CD4-positive, alpha-beta T cell treated with Interferon alpha-2 for 1 hour (primary cell): ENCODE measurements around the gene VPREB3.

Experiments
- DNase-seq, 2 donors: peaks; one replicate each; pipeline ENCODE4 v3.0.0-alpha.2; 2020 to 2022

The VPREB3 gene

DNA sequence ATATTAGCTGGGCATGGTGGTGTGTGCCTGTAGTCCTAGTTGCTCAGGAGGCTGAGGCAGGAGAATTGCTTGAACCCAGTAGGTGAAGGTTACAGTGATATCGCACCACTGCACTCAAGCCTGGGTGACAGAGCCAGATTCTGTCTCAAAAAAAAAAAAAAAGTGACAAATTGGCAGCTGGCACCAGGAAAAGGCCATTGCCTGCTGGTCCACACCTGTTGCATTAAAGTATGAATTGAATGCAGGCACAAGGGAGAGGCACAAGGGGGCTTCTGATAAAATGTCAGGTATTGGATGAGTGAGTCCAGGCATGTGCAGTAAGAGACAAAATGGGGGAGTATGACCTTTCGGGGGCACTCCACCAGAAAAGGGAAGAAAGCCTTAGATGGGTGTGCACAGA is 31.5 kb downstream of the VPREB3 start:
- DNase-seq = no peak

DNA sequence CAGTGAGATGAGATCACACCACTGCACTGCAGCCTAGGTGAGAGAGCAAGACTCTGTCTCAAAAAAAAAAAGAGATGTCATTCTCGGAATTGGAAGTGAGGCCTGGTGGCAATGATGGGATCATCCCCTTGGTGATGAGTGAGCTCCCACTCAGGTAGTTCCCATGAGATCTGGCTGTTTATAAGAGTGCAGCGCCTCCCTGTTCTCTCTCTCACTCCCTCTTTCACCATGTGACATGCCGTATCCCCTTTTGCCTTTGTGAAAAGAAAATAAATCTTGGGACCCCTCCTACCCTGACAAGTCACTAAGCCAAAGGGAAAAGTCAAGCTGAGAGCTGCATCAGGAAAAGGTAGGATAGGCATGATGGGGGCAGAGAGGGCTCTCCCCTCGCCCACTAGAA is 32.1 kb downstream of the VPREB3 start:
- DNase-seq = no peak

DNA sequence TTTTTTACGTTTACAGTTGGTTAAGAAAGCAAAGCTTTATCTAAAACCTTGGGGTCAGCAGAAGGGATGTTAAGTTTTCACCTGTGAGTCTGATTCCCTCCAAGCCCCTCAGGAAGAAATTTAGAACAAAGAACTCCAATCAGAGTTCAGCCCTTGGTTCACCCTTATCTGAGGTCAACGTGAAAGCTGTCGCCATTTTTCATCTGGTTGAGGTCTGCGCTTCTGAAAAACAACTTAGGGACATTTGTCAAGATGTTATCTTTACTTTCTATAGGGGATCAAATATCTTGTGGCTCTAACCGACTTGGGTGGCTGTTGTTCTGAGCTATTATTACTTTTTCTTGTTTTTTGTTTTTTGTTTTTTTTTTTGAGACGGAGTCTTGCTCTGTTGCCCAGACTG is 33.4 kb downstream of the VPREB3 start:
- DNase-seq = no peak

GRCh38 chr22:23718371-23719165 is 35.7 kb downstream of the VPREB3 start:
- no peak for DNase-seq

DNA sequence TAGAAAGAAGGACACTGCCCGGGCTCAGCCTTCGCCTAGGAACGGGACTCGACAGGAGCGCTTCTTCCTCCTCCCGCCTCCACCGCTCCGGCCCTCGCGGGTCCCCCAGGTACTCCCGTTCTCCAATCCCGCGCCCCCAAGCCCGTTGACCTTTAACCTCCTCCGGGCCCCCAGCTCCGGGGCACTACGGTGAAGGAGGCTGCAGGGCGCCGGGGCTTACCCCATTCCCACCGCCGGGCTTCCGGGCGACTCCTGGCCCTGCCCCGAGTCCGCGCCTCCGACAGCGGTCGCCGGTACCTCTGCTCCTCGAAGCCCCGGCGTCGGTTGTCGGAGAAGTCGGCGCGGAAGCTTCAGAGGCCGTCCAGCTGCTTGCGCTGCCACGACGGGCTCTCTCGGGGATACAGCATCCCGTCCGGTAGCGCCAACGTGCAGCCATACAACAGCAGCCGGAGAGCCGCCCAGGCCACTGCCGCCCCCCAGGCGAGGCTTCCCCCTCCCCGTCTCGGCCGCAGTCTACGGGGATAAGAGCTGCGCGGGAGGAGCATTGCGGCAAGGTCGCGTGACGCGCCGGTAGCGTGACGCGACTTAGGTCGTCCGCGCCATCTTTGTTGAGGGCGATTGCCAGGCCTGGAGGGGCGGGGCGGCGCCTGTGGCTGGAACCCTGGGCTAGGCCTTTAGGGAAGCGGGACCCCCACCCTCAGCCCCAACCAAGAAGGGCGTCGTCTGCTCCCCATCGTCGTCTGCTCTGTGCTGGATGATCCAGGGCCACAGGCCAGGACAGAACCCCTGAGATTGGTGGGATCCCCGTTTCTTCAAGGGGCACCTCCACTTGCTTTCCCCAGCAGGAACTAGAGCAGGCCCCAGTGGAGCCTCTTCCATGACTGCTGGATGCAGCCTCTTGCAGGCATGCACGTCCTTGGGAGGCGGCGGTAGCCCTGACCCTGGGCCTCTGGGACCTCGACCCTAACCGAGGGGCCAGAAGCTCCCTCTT is 37.1 kb downstream of the VPREB3 start:
- DNase-seq = peak; percentile 84 to 86

DNA sequence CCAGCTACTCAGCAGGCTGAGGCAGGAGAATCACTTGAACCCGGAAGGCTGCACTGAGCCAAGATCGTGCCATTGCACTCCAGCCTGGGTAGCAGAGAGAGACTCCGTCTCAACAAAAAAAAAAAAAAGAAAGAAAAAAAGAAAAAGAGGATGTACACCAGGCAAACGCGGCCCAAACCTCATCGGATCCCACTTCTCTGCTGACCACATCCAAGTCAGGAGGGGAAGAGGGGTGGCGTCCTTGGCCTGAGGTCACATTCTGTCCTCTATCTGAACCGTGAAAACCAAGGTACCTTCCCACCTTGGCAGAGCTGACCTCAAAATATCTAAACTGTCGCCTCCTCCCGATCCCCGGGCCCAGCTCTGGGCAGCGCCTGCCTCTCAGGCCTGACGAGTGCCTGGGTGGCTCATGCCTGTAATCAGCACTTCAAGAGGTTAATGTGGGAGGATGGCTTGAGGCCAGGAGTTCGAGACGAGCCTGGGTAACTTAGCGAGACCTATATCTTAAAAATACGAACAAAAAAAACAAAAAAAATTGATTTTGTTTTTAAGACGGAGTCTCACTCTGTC is 38.3 kb downstream of the VPREB3 start:
- DNase-seq = no peak

DNA sequence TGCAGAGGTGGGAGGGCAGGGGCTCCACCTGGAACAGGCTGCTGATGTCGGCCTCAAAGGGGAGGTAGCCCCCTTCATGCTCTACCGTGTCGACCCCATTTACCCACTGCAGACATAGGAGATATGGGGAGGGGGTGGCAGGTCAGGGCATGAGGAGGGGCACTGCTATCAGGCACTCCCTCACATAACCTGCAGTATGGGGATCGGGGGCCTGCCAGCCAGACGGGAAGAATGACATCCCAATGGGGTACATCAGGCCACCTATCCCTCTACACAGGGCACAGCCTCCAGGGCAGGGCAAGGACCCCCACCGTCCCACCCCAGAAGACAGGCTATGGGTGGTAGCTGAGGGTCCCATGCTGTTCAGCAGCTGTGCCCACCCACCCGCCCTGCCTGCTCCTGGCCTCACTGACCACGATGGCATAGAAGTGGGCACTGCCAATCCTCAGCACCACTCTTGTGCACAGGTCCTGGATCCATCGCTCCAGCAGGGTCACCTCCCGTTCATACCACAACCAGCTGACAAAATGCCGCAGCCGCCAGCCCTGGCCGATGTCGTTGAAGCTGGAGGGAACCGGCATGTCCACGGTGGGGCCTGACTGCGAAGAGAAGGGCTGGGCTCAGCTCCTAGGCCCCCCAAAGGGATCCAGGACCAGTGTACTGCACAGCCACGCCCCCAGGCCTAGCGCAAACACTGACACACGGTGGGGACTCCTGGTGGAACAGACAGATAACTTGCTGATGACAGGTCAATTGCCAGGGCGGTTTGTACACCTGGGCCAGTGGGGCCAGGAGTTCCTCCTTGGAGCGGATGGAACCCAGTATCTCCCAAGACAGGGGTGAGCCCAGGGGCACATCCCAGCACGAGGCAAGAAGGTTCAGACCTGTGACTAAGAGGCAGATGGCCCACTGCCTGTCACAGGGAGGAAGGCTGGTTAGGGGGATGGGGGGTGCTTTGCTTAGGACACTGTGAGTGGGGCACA is 39.3 kb downstream of the VPREB3 start:
- no peak for DNase-seq

DNA sequence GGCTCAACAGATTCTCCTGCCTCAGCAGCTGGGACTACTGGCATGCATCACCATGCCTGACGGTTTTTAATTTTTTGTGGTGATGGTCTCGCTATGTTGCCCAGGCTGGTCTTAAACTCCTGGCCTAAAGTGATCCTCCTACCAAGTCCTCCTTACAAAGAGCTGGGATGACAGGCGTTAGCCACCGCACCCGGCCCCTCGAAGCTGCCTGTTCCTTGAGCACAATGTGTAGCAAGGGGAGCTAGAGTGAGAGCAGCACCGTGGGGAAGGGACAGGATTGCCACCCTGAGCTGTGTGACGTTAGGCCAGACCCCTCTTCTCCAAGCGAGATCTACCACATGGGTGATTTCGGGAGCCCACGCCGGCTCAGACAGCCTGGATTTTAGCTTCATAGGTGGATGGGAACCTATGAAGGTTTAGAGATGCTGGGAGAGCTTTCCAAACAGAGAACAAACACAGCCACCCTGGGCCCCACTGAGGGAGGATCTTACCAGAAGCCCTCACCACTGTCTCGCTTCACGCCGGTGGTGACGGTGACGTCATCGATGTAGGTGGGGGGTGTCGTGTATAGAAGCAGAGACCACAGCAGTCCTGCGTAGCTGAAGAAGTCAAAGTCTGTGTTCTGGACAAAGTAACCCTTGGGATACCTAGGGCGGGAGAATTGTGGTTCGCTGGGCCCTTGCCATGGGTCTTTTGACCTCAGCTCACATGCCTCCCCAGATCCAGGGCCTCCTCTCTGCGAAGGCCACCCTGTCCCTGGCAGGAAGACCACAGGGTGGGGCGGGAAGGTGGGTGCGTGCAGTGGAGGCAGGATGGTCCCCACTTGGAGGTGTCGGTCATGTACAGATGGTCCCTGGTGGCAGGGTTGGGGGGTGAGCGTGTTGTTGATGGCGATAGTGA is 40.3 kb downstream of the VPREB3 start:
- no peak for DNase-seq

DNA sequence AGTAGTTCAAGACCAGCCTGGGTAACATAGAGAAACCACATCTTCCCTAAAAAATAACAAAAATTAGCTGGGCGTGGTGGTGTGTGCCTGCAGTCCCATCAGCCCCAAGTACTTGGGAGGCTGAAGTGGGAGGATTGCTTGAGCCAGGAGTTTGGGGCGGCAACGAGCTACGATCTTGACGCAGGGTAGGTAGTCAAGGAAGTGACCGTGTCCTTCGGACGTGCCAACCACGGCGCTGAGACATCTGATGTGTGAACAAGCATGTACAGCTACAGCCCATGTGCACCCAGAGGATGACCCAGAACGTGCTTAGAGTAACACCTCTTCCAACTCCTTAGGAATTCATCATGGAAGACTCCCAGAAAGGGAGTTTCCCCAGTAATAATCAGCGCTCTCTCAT is 42.0 kb downstream of the VPREB3 start:
- DNase-seq = no peak

DNA sequence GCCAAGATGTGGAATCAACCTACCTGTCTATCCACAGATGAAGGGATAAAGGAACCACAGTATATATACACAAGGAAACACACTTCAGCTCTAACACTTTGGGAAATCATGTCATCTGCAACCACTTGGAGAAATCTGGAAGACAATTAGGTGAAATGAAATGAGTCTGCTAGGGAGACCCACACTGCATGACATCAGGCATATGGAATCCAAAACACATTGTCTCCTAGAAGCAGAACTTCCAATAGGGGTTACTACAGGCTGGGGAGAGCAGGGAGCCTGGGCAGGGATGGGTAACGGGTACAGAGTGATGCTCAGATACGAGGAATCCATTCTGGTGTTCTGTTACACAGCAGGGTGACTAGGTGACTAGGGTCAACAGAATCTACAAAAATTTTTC is 45.1 kb downstream of the VPREB3 start:
- no peak for DNase-seq

- DNase-seq = no peak
Measured at GRCh38 chr22:23708270-23708669, 46.0 kb downstream of the VPREB3 start.

DNA sequence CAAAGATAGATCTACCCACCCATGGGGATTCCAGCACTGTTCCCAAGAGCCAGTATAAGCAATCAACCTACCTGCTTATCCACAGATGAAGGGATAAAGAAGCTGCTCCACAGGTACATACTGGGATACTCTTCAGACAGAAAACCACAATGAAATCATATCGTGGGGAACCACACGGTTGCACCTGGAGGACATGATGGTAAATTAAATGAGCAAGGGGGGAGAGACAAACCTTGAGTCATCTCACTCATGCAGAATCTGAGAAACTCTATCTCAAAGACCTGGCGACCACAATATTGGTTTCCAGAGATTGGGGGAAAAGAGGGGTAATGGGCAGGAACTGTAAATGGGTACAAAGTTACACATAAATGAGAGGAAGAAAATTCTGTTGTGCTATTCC is 48.9 kb downstream of the VPREB3 start:
- DNase-seq = no peak

- no peak for DNase-seq
Measured at GRCh38 chr22:23704829-23705228, 49.4 kb downstream of the VPREB3 start.

- DNase-seq = no peak
Measured at GRCh38 chr22:23704062-23704461, 50.2 kb downstream of the VPREB3 start.
